T follicular helper cell (primary cell): ENCODE measurements around the gene MCRS1.

ENCODE experiments used
- DNase-seq: peaks from one replicate; pipeline ENCODE4 v3.0.0-alpha.2; 2020; ENCODE audit warnings: low read depth

MCRS1 gene

GRCh38 chr12:49555631-49556390, 12.1 kb downstream of the MCRS1 start:
- no peak for DNase-seq

GRCh38 chr12:49554266-49554665, 13.7 kb downstream of the MCRS1 start:
- DNase-seq, result no peak

GRCh38 chr12:49553512-49554088, 14.3 kb downstream of the MCRS1 start:
- no peak for DNase-seq

- DNase-seq, result no peak
Measured at GRCh38 chr12:49552899-49553298, 15.0 kb downstream of the MCRS1 start.

GRCh38 chr12:49552425-49552824, 15.5 kb downstream of the MCRS1 start:
- DNase-seq, result no peak

DNA sequence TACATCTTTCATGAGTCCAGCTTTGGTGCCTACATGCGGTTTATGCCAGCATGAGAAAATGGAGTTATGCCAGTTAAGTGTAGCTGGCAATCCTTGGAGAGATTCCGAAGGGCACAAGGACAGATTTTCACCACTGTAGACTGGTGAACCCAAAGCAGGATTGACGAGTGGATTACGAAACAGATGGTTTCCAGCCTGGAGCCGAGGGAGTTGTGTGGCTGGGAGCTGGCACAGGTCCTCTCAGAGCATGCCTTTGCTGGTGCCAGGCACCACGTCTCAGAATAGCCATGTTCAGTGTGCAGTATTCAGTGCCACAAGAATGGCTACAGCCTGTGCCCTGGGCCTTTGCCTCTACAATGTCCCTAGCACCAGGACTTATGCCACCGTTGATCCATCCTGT, 15.9 kb downstream of the MCRS1 start:
- no peak for DNase-seq

DNA sequence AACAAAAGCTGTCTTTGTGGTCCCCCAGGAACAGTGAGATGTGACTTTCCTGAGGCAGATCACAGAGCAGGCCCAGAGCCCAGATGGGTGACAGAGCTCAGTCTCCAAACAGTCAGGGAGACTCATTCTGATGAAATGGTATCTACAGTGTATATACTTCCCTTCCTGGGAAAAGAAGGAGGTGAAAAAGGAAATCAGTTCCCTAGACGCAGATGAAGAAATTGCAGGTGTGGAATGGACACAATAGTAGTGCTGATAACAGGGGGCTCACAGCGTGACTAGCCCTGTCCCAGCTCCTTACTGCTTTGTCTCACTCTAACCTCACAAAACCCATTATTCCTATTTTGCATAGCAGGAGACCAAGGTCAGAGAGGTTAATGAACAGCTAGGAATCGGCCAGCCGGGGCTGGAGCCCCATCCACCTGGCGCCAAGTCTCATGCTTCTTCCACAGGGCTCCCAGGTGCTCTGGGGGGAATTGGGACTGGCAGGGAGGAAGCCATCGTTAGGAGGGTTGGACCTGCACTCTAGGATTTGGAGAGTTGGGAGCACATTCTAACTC, 17.2 kb downstream of the MCRS1 start:
- no peak for DNase-seq

GRCh38 chr12:49549735-49550692, 17.9 kb downstream of the MCRS1 start:
- DNase-seq, result no peak

DNA sequence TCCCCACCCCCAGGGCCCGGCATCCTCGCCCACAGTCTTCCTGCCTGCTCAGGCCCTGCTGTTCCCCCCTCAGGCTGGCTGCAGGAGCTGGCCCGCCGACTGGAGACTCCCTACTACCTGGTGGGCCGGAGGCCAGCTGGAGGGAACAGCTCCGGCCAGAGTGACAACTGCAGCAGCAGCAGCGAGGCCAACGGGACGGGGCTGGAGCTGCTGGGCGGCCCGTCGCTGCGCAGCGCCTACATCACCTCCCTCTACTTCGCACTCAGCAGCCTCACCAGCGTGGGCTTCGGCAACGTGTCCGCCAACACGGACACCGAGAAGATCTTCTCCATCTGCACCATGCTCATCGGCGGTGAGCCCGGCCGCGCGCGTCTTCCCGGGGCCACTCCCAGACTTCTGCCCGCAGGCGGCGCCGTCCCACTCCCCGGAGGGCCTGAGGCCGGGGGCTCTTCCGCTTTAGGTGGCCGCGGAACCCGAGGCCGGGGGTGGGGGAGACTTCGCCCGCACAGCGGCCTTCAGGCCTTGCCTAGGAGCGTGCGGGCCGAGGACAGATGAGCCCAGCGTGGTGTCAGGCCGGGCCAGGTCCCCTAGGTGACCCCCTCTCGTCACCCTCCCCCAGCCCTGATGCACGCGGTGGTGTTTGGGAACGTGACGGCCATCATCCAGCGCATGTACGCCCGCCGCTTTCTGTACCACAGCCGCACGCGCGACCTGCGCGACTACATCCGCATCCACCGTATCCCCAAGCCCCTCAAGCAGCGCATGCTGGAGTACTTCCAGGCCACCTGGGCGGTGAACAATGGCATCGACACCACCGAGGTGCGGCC, 18.9 kb downstream of the MCRS1 start:
- DNase-seq, result no peak

DNA sequence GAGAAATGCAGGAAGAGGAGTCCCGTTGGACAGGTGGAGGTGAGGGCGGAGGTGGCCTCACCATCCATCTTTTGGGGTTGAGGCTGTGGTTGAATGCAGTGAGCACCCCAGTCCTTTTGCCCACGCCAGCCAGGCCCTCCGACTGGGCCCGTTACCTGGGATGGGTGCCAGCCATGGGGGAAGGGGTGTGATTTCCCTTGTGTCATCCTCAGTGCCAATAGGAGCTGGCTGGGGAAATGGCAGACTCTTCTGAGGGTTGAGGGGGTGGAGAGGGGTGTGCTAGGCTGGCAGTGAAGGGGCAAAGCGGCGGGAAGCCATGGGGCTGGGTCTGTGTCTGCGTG, 19.5 kb downstream of the MCRS1 start:
- no peak for DNase-seq

DNA sequence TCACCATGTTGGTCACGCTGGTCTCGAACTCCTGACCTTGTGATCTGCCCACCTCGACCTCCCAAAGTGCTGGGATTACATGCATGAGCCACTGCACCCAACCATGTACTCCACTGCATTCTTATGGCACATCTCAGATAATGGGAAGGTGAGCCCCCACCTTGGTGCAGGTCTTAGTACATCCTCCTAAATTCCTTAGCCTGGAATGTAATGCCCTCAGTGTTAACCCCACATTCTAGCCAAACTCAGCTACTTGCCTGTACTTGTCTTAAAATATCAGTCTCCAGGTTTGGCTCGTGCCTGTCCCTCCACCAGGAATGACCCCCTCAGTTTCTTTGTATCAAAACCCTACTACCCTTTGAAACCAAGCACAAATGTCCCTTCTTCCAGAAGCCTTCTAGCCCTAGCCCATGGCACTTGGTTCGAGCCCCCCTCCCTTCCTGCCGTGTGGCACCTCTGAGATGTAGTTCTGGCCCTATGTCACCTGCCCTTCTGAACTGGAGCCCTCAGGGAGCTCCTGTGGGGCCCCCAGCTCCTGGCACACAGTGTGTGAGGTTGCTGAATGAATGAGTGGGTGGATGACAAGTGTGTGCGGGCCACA, 20.8 kb downstream of the MCRS1 start:
- DNase-seq, result no peak

- no peak for DNase-seq
Measured at GRCh38 chr12:49546481-49546880, 21.5 kb downstream of the MCRS1 start.

DNA sequence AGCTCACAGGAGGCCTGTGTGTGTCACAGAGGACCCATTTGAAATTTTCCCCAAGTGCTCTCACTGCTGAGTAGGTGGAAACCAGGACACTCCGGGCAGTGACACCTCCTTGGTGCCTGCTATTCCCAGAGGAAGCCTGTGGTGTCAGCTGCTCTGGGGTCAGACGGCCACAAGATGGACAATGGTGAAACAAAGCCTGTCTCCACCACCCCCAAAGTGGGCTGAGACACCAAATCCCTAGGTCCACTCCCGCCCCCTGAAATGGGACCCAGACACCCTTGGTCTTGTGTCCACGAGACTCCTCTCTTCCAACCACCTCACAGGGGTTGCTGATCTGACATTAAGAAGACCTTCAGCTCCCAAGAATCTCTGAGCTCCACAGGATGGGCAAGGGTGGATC, 22.1 kb downstream of the MCRS1 start:
- no peak for DNase-seq

DNA sequence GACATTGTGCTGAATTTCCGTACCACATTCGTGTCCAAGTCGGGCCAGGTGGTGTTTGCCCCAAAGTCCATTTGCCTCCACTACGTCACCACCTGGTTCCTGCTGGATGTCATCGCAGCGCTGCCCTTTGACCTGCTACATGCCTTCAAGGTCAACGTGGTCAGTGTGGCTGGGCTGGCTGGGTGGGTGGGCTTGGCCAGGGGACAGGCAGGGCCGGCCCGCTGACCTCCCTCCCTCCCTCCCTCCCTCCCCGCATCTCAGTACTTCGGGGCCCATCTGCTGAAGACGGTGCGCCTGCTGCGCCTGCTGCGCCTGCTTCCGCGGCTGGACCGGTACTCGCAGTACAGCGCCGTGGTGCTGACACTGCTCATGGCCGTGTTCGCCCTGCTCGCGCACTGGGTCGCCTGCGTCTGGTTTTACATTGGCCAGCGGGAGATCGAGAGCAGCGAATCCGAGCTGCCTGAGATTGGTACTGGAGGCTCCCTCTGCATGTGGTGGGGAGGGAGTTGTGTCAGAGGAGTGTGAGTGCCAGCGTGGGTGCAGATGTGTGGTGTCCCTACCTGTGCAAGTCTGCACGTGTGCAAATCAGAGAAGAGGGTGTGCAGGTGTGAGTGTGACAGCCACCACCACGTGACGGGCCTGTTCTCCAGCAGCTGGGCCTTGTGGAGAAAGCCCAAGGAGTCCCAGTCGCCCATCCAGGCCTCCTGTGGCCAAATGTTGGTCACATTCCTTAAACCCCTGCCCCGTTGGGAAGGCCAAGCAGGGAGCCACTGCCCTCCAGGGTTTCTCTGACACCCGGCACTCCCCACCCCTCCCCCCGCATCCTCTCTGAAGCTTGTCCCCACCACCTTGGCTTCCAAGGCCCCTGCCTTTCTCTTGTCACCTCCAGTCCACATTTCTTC, 23.8 kb downstream of the MCRS1 start:
- no peak for DNase-seq

DNA sequence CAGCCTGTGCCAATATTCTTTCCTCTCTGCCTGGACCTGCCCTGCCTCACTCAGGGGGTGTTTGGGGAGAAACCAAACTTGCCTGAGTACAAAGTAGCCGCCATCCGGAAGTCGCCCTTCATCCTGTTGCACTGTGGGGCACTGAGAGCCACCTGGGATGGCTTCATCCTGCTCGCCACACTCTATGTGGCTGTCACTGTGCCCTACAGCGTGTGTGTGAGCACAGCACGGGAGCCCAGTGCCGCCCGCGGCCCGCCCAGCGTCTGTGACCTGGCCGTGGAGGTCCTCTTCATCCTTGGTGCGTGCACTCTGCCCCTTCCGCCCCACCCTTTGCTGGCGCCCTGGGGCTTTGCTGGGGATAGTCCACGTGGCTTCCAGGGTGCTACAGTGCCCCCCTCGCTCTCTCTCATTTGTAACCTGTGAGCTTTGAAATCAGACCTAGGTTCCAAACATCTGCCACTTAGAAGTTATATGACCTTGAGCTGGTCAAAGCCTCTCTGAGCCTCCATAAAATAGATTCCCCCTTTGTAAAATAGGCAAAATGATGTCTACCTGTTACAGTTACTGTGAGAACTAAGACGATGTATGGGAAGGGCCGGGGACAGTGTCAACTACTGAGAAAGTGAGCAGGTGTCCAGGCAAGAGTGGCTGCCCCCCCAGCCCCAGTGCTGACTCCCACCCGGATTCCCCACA, 24.6 kb downstream of the MCRS1 start:
- no peak for DNase-seq

DNA sequence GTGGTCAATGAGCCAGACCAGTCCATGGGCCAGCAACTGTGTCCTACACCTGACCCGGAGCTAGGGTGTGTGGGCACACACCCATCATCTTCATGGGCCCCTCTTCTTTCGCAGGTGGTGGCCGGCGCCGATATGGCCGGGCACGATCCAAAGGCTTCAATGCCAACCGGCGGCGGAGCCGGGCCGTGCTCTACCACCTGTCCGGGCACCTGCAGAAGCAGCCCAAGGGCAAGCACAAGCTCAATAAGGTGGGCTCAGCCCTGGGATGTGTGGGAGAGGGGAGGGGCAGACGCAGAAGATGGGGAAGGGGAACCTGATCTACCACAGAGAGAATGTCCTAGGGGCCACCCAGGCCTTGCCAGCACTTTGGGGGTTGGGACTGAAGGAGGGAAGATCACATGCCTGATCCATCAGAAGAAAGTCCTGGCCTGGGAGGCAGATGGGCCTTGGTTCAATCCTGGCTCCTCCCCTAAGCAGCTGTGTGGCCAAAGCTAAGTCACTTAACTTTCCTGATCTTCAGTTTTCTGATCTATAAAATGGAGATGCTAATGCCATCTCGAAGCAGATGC, 25.3 kb downstream of the MCRS1 start:
- no peak for DNase-seq

GRCh38 chr12:49541911-49542505, 25.9 kb downstream of the MCRS1 start:
- DNase-seq, result no peak

DNA sequence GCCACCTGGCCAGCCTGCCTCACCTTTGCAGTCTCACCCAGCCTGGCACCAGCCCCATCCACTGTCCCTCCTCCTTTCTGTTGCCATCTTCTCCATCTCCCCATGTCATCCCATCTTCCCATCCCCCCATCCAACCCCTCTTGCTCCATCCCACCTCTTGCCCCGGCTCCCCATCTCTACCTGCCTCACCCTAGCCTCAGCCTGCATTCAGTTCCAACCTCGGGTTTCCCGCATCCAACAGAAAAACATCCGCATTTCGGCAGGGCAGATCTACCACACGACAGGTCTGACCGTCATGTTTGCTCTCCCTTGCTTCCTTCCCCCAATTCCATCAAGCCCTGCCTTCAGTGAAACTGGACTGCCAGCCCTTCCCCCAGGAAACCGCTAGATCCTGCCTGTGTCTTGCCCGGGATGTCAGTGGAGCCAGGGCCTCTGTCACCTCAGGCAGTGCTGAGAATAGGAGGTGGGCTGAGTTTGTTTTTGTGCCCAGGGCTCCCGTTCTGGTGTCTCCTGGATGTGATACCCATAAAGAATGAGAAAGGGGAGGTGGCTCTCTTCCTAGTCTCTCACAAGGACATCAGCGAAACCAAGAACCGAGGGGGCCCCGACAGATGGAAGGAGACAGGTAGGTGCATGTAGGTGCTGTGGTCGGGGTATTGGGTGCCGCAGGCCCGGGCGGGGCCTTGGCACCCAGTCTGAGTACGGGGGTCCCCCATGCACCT, 26.6 kb downstream of the MCRS1 start:
- DNase-seq, result no peak
